Stomach smooth muscle (tissue), 2 donors: ENCODE data around the gene NAIF1.

Experiments
- H3K27ac ChIP-seq: one replicate; pipeline ENCODE4 v1.7.0; 2013; ENCODE audit warnings: mild to moderate bottlenecking, low read length, inconsistent platforms
- H3K27me3 ChIP-seq, 2 donors: one replicate each; pipeline ENCODE4 v1.7.0; 2013; ENCODE audit warnings: low read length in 2 of 2; ENCODE audit not compliant: insufficient read depth in 2 of 2, control insufficient read depth in 1 of 2
- H3K36me3 ChIP-seq, 2 donors: one replicate each; pipeline ENCODE4 v1.7.0; 2013; ENCODE audit warnings: low read length in 2 of 2; ENCODE audit not compliant: control insufficient read depth in 2 of 2, insufficient read depth in 2 of 2
- H3K4me1 ChIP-seq: one replicate; pipeline ENCODE4 v1.7.0; 2013; ENCODE audit warnings: low read length; ENCODE audit not compliant: control insufficient read depth, insufficient read depth
- H3K4me3 ChIP-seq, 2 donors: one replicate each; pipeline ENCODE4 v1.7.0; 2013; ENCODE audit warnings: low read length in 2 of 2
- H3K9ac ChIP-seq, 2 donors: one replicate each; pipeline ENCODE4 v1.7.0; 2013; ENCODE audit warnings: low read length in 2 of 2, mild to moderate bottlenecking in 1 of 2
- H3K9me3 ChIP-seq, 2 donors: one replicate each; pipeline ENCODE4 v1.7.0; 2013; ENCODE audit warnings: low read length in 2 of 2; ENCODE audit not compliant: control insufficient read depth in 2 of 2
- donor health status: healthy.
- donor health status: Pancreatic carcinoma.

NAIF1 gene

GRCh38 chr9:128065907-128066712, 1.0 kb downstream of the NAIF1 start:
- Histone ChIP-seq H3K27ac (no peak overlapping the region), H3K9me3 (no peaks in the 10 kb centered on the region), H3K4me1 (peaks cover 37% of the 10 kb centered on the region), H3K36me3 (peaks cover 11 to 14% of the 10 kb centered on the region in 2 donors), H3K9ac (no peak overlapping the region), H3K27me3 (no peaks in the 10 kb centered on the region), H3K4me3 (peak overlapping the region; percentile 59 to 96)

- Histone ChIP-seq H3K4me1 (peaks cover 21% of the 10 kb centered on the region), H3K9me3 (no peaks in the 10 kb centered on the region), H3K9ac (no peak overlapping the region), H3K4me3 (no peak overlapping the region), H3K36me3 (peaks cover 11 to 14% of the 10 kb centered on the region in 2 donors), H3K27me3 (no peaks in the 10 kb centered on the region), H3K27ac (no peak overlapping the region)
Measured at GRCh38 chr9:128062846-128063831, 4.0 kb downstream of the NAIF1 start.

- Histone ChIP-seq H3K4me1 (peaks cover 25% of the 10 kb centered on the region), H3K9ac (no peak overlapping the region), H3K9me3 (no peaks in the 10 kb centered on the region), H3K36me3 (peaks cover 11 to 14% of the 10 kb centered on the region in 2 donors), H3K27me3 (no peaks in the 10 kb centered on the region), H3K4me3 (no peak overlapping the region), H3K27ac (no peak overlapping the region)
Measured at GRCh38 chr9:128062279-128062678, 4.8 kb downstream of the NAIF1 start.

GRCh38 chr9:128061275-128061960, 5.7 kb downstream of the NAIF1 start:
- Histone ChIP-seq H3K27me3 (no peaks in the 10 kb centered on the region), H3K36me3 (peaks cover 11 to 14% of the 10 kb centered on the region in 2 donors), H3K9ac (no peak overlapping the region), H3K4me1 (peaks cover 21% of the 10 kb centered on the region), H3K4me3 (peak overlapping the region in 1 of 2 donors; percentile 8), H3K9me3 (no peaks in the 10 kb centered on the region), H3K27ac (peak overlapping the region; percentile 37)

GRCh38 chr9:128059365-128059983, 7.6 kb downstream of the NAIF1 start:
- Histone ChIP-seq H3K36me3 (peaks cover 11 to 14% of the 10 kb centered on the region in 2 donors), H3K4me1 (peaks cover 21% of the 10 kb centered on the region), H3K9ac (no peak overlapping the region), H3K4me3 (no peak overlapping the region), H3K27ac (no peak overlapping the region), H3K9me3 (no peaks in the 10 kb centered on the region), H3K27me3 (no peaks in the 10 kb centered on the region)

- Histone ChIP-seq H3K27me3 (no peaks in the 10 kb centered on the region), H3K9me3 (no peaks in the 10 kb centered on the region), H3K4me3 (no peak overlapping the region), H3K27ac (no peak overlapping the region), H3K9ac (no peak overlapping the region), H3K36me3 (peaks cover 3 to 11% of the 10 kb centered on the region in 2 donors), H3K4me1 (peaks cover 21% of the 10 kb centered on the region)
Measured at GRCh38 chr9:128057724-128058409, 9.3 kb downstream of the NAIF1 start.

GRCh38 chr9:128056887-128057723, 10.0 kb downstream of the NAIF1 start:
- no peak overlapping the region for H3K4me3 ChIP-seq
- H3K27ac ChIP-seq: no peak overlapping the region
- H3K4me1 ChIP-seq: peaks cover 21% of the 10 kb centered on the region
- H3K9me3 ChIP-seq: no peaks in the 10 kb centered on the region
- peaks cover 0 to 4% of the 10 kb centered on the region in 2 donors for H3K36me3 ChIP-seq
- H3K9ac ChIP-seq: no peak overlapping the region
- no peaks in the 10 kb centered on the region for H3K27me3 ChIP-seq

- no peaks in the 10 kb centered on the region for H3K27me3 ChIP-seq
- no peaks in the 10 kb centered on the region for H3K9me3 ChIP-seq
- H3K9ac ChIP-seq: peak overlapping the region in 1 of 2 donors; percentile 13
- H3K4me3 ChIP-seq: peak overlapping the region in 1 of 2 donors; percentile 15
- no peak overlapping the region for H3K27ac ChIP-seq
- H3K36me3 ChIP-seq: no peaks in the 10 kb centered on the region
- peaks cover 18% of the 10 kb centered on the region for H3K4me1 ChIP-seq
Measured at GRCh38 chr9:128056086-128056485, 11.0 kb downstream of the NAIF1 start.

GRCh38 chr9:128055344-128056040, 11.6 kb downstream of the NAIF1 start:
- Histone ChIP-seq H3K9ac (peak overlapping the region in 1 of 2 donors; percentile 13), H3K9me3 (no peaks in the 10 kb centered on the region), H3K4me1 (peaks cover 18% of the 10 kb centered on the region), H3K27ac (no peak overlapping the region), H3K27me3 (no peaks in the 10 kb centered on the region), H3K4me3 (peak overlapping the region in 1 of 2 donors; percentile 15), H3K36me3 (no peaks in the 10 kb centered on the region)
